Kidney (tissue), 14 donors: Measurements from ENCODE around the gene PLPPR1. TPM values are rescaled to one million over a fixed set of nuclear protein-coding genes. Genes with fewer than 3 reads are reported as not detected.

Experiments used
- DNase-seq, 5 donors: peaks; one replicate each; pipeline ENCODE4 v3.0.0-alpha.2; 2013 to 2020
- FAIRE-seq: peaks from 2 replicates; lab custom pipeline; 2012; peaks lifted over from hg19 to GRCh38; lab: Jason Lieb, UNC
- H3K27ac ChIP-seq, 2 donors: one replicate each; pipeline ENCODE4 v1.7.0; 2013; ENCODE audit warnings: low read depth in 2 of 2, low read length in 2 of 2, inconsistent platforms in 1 of 2
- H3K27me3 ChIP-seq: one replicate; pipeline ENCODE4 v1.7.1; 2013; ENCODE audit warnings: low read length, inconsistent platforms; ENCODE audit not compliant: control insufficient read depth, insufficient read depth
- H3K36me3 ChIP-seq, 3 donors: one replicate each; pipeline versions ENCODE4 v1.7.0 to v1.7.1; 2013; ENCODE audit warnings: low read length in 3 of 3, control low read depth in 1 of 3, inconsistent platforms in 1 of 3; ENCODE audit not compliant: insufficient read depth in 3 of 3, control insufficient read depth in 2 of 3
- H3K4me1 ChIP-seq, 3 donors: one replicate each; pipeline versions ENCODE4 v1.7.0 to v1.7.1; 2013; ENCODE audit warnings: low read length in 3 of 3, inconsistent platforms in 1 of 3, low read depth in 1 of 3; ENCODE audit not compliant: control insufficient read depth in 2 of 3, insufficient read depth in 2 of 3
- H3K4me3 ChIP-seq, 3 donors: one replicate each; pipeline versions ENCODE4 v1.7.0 to v1.8.1; 2013; ENCODE audit warnings: low read length in 3 of 3, control low read depth in 1 of 3, inconsistent platforms in 1 of 3
- H3K9ac ChIP-seq, 3 donors: one replicate each; pipeline versions ENCODE4 v1.7.0 to v1.7.1; 2013; ENCODE audit warnings: low read length in 3 of 3, control low read depth in 1 of 3, inconsistent platforms in 1 of 3
- H3K9me3 ChIP-seq, 3 donors: one replicate each; pipeline versions ENCODE4 v1.7.0 to v1.7.1; 2013; ENCODE audit warnings: low read length in 3 of 3, control low read depth in 1 of 3, inconsistent platforms in 1 of 3; ENCODE audit not compliant: control insufficient read depth in 2 of 3, insufficient read depth in 1 of 3
- intact Hi-C: fragments of 100-400 bp; cut with DNase I; formaldehyde crosslinking; loops from one replicate; pipeline ENCODE4 v1.11.1; 2022
- polyA plus RNA-seq: library from polyadenylated mRNA; stranded (reverse); fragments of 350-450 nt; fragmentation: Illumina TruSeq; extraction: RNeasy Lipid Tissue Mini Kit (QIAGEN cat#74804); gene quantifications from one replicate; pipeline ENCODE4 v1.2.3, GENCODE V29; 2014; ENCODE audit warnings: low read depth, low replicate concordance; ENCODE audit not compliant: insufficient read depth
- total RNA-seq: library from RNA; stranded (reverse); fragmentation: NEBNext Ultra II Directional; extraction: Animal tissue kit (Norgen Biotek cat#: 25700); gene quantifications from one replicate; pipeline ENCODE4 v1.2.1, GENCODE V29; 2021
- TF ChIP-seq, protein P1 (sequence below): IDR thresholded peaks from 3 replicates; pipeline ENCODE4 v1.5.1; 2012; ENCODE audit warnings: mild to moderate bottlenecking, moderate library complexity, borderline replicate concordance; ENCODE audit not compliant: insufficient read depth; ENCODE audit errors: extremely low read depth
- donor health status: control.
- donor health status: control.
- donor health status: control.
- donor health status: control.
- donor health status: control.
- donor health status: DM: yes; HTN: yes; CAD: no.
- donor health status: Normal renal cell carcinoma (clear cell type).

The PLPPR1 gene
- total and polyA plus RNA-seq, 2 donors from 2014 or later, result 0.98 to 21.6 TPM

DNA sequence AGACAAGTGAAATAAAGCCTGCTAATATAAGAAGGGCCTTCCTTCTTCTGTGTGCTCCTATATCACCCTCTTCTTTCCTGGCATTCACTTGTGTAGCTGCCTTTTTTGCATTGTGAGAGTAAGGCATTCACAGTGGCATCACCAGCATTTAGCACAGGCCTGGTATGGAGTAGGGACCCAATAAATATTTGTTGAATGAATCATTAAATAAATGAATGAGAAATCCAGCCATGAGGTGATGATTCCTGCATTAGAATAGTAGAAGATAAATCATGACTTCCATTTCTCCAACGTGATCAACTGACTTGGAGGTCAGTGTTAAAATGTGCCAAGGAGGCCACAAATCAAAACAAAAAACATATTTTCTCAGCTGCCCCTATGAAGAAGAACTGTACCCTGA, 3.9 kb downstream of the PLPPR1 start:
- TF ChIP-seq, protein P1, sequence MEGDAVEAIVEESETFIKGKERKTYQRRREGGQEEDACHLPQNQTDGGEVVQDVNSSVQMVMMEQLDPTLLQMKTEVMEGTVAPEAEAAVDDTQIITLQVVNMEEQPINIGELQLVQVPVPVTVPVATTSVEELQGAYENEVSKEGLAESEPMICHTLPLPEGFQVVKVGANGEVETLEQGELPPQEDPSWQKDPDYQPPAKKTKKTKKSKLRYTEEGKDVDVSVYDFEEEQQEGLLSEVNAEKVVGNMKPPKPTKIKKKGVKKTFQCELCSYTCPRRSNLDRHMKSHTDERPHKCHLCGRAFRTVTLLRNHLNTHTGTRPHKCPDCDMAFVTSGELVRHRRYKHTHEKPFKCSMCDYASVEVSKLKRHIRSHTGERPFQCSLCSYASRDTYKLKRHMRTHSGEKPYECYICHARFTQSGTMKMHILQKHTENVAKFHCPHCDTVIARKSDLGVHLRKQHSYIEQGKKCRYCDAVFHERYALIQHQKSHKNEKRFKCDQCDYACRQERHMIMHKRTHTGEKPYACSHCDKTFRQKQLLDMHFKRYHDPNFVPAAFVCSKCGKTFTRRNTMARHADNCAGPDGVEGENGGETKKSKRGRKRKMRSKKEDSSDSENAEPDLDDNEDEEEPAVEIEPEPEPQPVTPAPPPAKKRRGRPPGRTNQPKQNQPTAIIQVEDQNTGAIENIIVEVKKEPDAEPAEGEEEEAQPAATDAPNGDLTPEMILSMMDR, result no peak
- Histone ChIP-seq H3K9me3 (no peaks in the 10 kb centered on the region), H3K4me3 (no peak overlapping the region), H3K36me3 (no peaks in the 10 kb centered on the region), H3K4me1 (peaks cover 0 to 3% (median 0%) of the 10 kb centered on the region in 3 donors), H3K27ac (no peak overlapping the region), H3K9ac (no peak overlapping the region), H3K27me3 (peaks cover 14% of the 10 kb centered on the region)
- intact Hi-C loops, result no loop called here
- FAIRE-seq, result no peak
- DNase-seq, result no peak

DNA sequence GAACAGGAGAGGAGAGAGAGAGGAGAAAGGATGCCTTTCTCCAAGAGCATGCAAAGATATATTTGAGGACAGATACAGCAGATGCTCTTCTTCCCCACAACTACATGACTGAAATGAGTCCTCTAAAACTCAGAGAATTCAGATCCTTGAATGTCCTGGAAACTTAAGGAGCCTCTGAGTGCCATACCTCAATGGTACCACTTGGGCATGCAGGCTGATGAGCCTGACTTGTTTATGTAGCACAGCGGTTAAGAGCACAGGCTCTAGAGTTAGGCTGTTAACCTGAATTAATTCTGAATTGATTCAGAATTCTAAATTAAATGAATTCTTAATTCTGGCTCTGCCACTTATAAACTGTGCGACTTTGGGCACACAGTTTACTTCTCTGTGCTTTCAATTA, 5.7 kb downstream of the PLPPR1 start:
- DNase-seq (no peak), FAIRE-seq (no peak)
- H3K36me3 ChIP-seq, result no peaks in the 10 kb centered on the region
- TF ChIP-seq, protein P1, result no peak
- no peak overlapping the region for H3K9ac ChIP-seq
- peaks cover 0 to 2% (median 0%) of the 10 kb centered on the region in 3 donors for H3K4me1 ChIP-seq
- H3K9me3 ChIP-seq, result no peaks in the 10 kb centered on the region
- intact Hi-C loops, result no loop called here
- peaks cover 14% of the 10 kb centered on the region for H3K27me3 ChIP-seq
- no peak overlapping the region for H3K27ac ChIP-seq
- no peak overlapping the region for H3K4me3 ChIP-seq

DNA sequence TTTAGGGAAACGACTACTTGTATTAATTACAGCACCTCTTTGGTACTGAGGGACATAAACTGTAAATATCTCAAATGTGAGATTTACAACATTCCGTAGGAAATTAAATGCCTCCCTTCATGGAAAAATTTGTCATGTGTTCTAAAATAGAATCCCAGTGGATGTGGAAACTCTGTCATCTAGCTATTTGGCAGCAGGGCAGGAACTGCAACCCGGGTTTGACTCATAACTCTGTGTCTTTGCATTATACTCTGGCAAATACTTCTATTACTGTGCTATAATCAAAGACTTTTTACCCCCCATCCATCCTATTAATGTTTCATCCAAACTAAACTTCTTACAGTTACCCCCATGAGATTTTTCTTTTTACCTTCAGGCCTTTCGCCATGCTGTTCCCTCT, 6.6 kb downstream of the PLPPR1 start:
- TF ChIP-seq, protein P1, result no peak
- FAIRE-seq, result no peak
- Histone ChIP-seq H3K36me3 (no peaks in the 10 kb centered on the region), H3K9ac (no peak overlapping the region), H3K27ac (no peak overlapping the region), H3K9me3 (no peaks in the 10 kb centered on the region), H3K27me3 (peaks cover 8% of the 10 kb centered on the region), H3K4me3 (no peak overlapping the region), H3K4me1 (no peaks in the 10 kb centered on the region)
- intact Hi-C loops, result no loop called here
- no peak for DNase-seq

DNA sequence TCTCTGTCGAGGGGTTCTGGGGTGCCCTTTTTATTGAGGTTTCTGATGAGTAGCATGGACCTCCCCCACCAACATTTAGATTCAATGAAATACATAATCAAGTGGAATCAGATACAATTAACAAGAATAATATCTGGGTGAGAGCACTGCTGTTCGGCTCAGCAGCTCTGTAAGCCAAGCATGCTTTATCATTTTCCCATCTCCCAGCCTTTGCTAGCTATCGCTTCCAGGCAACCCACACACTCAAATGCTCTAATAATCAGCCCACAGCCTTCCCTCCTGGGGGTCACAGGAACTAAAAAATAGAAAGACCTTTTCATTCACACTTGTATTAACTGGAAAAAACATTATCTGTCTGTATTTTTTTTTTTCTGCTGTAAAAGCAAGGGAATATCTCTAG, 8.9 kb downstream of the PLPPR1 start:
- H3K9me3 ChIP-seq, result no peaks in the 10 kb centered on the region
- H3K9ac ChIP-seq, result no peak overlapping the region
- H3K27me3 ChIP-seq, result no peaks in the 10 kb centered on the region
- DNase-seq (peak in 2 of 5 donors; percentile 16 to 19), FAIRE-seq (no peak)
- no peak overlapping the region for H3K27ac ChIP-seq
- TF ChIP-seq, protein P1, result no peak
- intact Hi-C loops, result no loop called here
- no peaks in the 10 kb centered on the region for H3K36me3 ChIP-seq
- no peak overlapping the region for H3K4me3 ChIP-seq
- no peaks in the 10 kb centered on the region for H3K4me1 ChIP-seq
